GM19452 (cell line): Measurements from ENCODE around the gene CUEDC2.

Experiments
- ATAC-seq: cut with Tn5 transposase; IDR thresholded peaks from one replicate; pipeline ENCODE4 v1.9.1; 2021; ENCODE audit not compliant: unreplicated experiment

CUEDC2 gene

GRCh38 chr10:102432162-102432950, at the start of gene CUEDC2:
Gene CUEDC2, minus strand, starts transcription at chr10:102432574. Its CDS starts 7,386 bp downstream, at chr10:102425188.
- peak; percentile 90 for ATAC-seq

GRCh38 chr10:102480396-102480795, 48.0 kb upstream of the CUEDC2 start:
- ATAC-seq: no peak

- no peak for ATAC-seq
Measured at GRCh38 chr10:102479651-102480050, 47.3 kb upstream of the CUEDC2 start.

- ATAC-seq: no peak
Measured at GRCh38 chr10:102476466-102477141, 44.2 kb upstream of the CUEDC2 start.

- ATAC-seq: no peak
Measured at GRCh38 chr10:102475451-102476040, 43.2 kb upstream of the CUEDC2 start.

- no peak for ATAC-seq
Measured at GRCh38 chr10:102473445-102474331, 41.3 kb upstream of the CUEDC2 start.

GRCh38 chr10:102470579-102471546, 38.5 kb upstream of the CUEDC2 start:
- no peak for ATAC-seq

- no peak for ATAC-seq
Measured at GRCh38 chr10:102468683-102469082, 36.3 kb upstream of the CUEDC2 start.

GRCh38 chr10:102467971-102468438, 35.6 kb upstream of the CUEDC2 start:
- ATAC-seq: no peak

- ATAC-seq: no peak
Measured at GRCh38 chr10:102467318-102467717, 34.9 kb upstream of the CUEDC2 start.

GRCh38 chr10:102465466-102465865, 33.1 kb upstream of the CUEDC2 start:
- ATAC-seq: no peak

GRCh38 chr10:102463983-102464382, 31.6 kb upstream of the CUEDC2 start:
- no peak for ATAC-seq

- no peak for ATAC-seq
Measured at GRCh38 chr10:102462512-102463054, 30.2 kb upstream of the CUEDC2 start.

GRCh38 chr10:102461187-102462054, 29.0 kb upstream of the CUEDC2 start:
- ATAC-seq: peak; percentile 82

- peak; percentile 37 for ATAC-seq
Measured at GRCh38 chr10:102460836-102461186, 28.4 kb upstream of the CUEDC2 start.

GRCh38 chr10:102458656-102459055, 26.3 kb upstream of the CUEDC2 start:
- no peak for ATAC-seq

GRCh38 chr10:102457591-102458150, 25.3 kb upstream of the CUEDC2 start:
- no peak for ATAC-seq

GRCh38 chr10:102455893-102456471, 23.6 kb upstream of the CUEDC2 start:
- ATAC-seq: no peak
